ENCODE results near the gene ASB4.

DNA sequence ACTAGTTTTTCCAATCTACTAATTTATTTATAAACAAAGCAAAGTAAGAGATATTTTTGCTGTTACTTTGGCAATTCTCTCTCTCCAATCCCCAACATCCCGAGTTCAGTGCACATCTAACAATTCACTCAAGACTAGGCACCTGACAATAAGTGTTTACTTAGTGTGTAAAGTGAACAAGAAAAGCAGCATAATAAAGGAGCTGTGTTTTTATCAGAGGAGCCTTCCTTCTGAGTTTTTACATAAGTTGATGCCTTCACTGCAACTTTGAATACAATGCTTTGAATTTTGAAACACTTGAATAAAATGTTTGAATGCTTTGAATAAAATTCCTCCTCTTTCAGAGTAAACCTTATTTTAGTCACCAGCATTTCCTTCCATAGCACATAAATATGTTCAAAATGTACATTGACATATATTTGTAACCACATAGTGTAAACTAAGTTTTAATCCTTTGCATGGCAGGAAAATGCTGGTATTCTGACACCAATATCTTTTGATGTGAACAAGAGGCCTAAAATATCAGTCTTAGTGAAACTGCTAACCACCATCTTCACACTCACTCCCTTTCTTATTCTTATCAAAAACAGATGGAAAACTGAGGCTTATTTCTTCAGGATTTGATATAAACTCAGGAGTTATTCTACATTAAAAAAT is 99.2 kb downstream of the ASB4 start:
- TF ChIP-seq, protein P1, sequence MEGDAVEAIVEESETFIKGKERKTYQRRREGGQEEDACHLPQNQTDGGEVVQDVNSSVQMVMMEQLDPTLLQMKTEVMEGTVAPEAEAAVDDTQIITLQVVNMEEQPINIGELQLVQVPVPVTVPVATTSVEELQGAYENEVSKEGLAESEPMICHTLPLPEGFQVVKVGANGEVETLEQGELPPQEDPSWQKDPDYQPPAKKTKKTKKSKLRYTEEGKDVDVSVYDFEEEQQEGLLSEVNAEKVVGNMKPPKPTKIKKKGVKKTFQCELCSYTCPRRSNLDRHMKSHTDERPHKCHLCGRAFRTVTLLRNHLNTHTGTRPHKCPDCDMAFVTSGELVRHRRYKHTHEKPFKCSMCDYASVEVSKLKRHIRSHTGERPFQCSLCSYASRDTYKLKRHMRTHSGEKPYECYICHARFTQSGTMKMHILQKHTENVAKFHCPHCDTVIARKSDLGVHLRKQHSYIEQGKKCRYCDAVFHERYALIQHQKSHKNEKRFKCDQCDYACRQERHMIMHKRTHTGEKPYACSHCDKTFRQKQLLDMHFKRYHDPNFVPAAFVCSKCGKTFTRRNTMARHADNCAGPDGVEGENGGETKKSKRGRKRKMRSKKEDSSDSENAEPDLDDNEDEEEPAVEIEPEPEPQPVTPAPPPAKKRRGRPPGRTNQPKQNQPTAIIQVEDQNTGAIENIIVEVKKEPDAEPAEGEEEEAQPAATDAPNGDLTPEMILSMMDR (IDR thresholded peaks at IDR 0.05), result no peak
- TF ChIP-seq POLR2A (IDR thresholded peaks at IDR 0.05), result peak; percentile 44 to 47

Measured in heart left ventricle (tissue), 13 donors.